Left cardiac atrium (tissue), 4 donors: ENCODE data around the gene SGPP2. TPM values are rescaled to one million over a fixed set of nuclear protein-coding genes. Genes with fewer than 3 reads are reported as not detected.

Experiments used
- ATAC-seq, 2 donors: fragments of 200-7000 bp; cut with Tn5 transposase; one replicate each; pipeline ENCODE4 v1.9.1; 2020; ENCODE audit warnings: mild to moderate bottlenecking in 2 of 2, moderate library complexity in 2 of 2
- DNase-seq: peaks from one replicate; pipeline ENCODE4 v3.0.0-alpha.2; 2020
- intact Hi-C, 2 donors: fragments of 100-400 bp; cut with DNase I; formaldehyde crosslinking; loops; one replicate each; pipeline versions ENCODE4 v1.14.1 to v1.15.1; 2022 to 2023
- total RNA-seq, 2 donors: library from RNA; stranded (reverse); fragmentation: NEBNext Ultra II Directional; extraction: Animal tissue kit (Norgen Biotek cat#: 25700); gene quantifications; one replicate each; pipeline ENCODE4 v1.2.1, GENCODE V29; 2021
- donor health status: DM: no; HTN: yes; CAD: no.
- donor health status: DM: no; HTN: yes; CAD: no; lungs with severe emphysema.
- donor health status: DM: yes; HTN: yes; CAD: no.
- donor health status: Dilated cardiomyopathy.

Gene SGPP2
- total RNA-seq, 2 donors from 2014 or later = 5.4 to 8.8 TPM

DNA sequence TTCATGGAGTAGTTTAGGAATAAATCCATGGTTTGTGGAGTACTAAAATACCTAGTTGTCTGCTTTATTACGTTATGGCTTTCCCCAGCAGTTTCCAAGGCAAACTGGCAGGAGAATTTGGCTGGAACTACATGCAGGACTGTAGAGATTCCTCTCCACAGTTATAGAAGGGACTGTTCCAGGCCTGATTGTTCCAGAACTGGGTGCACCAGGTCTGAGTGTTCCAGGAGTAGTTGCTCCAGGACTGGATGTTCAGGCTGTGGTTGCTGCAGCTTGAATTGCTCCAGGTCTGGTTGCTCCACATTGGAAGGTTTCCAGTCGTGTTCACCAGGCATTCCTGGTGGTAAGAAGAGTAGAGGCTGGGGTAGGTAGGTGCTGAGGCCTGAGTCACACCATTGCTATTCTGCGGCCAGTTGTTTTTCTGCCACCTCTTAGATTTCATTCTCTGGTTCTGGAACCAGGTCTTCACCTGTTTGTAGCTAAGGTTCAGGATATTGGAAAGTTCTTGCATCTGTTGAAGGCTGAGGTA lies 28.1 kb downstream of the SGPP2 start:
- no peak for DNase-seq
- intact Hi-C loops = no loop called here
- no peak for ATAC-seq

DNA sequence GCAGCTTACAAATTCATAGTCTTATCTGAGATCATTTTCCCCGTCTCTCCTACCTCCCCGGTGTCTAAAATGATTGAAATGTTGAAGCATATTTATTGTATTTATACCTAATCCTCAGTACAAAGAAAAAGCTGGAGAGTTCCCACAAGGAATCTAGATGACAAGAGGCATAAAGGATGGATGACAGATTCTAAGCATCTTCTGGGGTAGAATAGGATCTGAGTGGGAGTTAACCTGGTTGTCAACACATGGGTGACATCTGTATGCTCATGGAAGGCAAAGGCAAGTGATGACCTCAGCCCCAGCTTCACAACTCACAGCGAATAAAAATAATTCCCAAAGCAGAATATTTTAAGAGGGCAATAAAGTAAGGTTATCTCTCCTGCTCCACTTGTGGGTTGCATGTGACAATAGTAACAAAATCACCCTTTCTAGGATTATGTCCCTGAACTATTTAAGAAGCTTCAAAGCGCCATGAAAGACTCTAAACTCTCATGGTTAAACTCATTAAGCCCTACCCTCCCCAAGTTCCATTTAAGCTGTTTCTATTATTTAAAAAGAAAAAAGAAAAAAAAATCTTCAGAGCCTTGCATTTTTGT lies 32.2 kb downstream of the SGPP2 start:
- DNase-seq = no peak
- intact Hi-C loops = no loop called here
- ATAC-seq = no peak

DNA sequence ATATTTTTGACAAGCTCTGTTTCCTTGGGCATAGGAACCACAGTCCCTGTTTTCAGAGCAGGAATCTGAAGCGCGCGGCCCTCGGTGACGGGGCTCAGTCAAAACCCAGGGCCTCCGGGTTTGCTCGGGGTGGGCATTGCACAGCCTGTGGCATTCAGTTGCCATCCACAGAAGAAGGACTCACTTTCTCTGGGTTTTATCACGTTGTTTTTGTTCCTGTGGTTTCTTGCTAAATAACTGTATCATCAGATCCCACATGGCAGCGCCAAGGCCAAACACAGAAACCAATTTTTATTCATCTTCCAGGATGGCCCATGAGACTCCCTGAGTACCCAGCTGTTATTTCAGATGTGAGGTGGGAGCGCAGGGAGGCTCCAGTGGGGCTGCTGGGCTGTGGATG lies 35.6 kb downstream of the SGPP2 start:
- intact Hi-C loops = no loop called here
- ATAC-seq = no peak

DNA sequence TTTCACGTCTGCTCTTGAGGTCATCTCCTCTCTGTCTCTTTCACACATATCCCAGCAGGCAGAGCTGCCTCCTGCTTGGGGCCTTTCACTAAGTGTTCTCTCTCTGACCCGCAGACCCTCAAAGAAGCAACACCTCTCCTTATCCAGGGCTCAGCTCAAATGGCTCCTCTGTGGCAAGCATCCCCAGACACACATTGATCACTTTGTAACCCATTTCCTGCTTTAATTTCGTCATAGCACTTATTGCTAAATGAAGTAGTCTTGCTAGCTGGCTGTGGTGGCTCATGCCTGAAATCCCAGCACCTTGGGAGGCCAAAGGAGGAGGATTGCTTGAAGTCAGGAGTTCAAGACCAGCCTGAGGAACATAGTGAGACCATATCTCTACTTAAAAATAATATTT lies 41.4 kb downstream of the SGPP2 start:
- DNase-seq (no peak), ATAC-seq (no peak)
- intact Hi-C loops = no loop called here

More for the DNA sequence above, 35.6 kb downstream of the SGPP2 start:
- DNase-seq = no peak

DNA sequence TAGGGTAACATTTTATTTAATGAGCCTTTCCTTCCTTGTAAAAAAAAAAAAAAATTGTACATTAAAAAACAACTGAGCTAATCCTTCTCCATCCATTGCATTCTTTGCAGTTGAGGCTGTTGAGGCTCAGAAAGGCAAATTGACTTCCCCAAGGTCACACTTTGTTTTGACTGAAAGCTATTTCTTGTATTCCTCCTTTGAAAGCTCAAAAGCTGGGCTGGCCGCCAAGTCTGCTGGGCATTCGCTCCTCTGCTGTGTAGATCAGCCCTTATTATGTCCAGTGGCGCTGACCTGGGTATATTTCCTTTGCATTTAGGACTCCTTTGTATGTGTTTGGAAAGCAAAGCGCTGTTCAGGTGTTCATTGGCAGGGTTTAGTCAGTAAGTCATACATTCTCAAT lies 44.0 kb downstream of the SGPP2 start:
- ATAC-seq = peak in 1 of 2 donors; percentile 17
- intact Hi-C loops = no loop called here
- peak; percentile 39 for DNase-seq

DNA sequence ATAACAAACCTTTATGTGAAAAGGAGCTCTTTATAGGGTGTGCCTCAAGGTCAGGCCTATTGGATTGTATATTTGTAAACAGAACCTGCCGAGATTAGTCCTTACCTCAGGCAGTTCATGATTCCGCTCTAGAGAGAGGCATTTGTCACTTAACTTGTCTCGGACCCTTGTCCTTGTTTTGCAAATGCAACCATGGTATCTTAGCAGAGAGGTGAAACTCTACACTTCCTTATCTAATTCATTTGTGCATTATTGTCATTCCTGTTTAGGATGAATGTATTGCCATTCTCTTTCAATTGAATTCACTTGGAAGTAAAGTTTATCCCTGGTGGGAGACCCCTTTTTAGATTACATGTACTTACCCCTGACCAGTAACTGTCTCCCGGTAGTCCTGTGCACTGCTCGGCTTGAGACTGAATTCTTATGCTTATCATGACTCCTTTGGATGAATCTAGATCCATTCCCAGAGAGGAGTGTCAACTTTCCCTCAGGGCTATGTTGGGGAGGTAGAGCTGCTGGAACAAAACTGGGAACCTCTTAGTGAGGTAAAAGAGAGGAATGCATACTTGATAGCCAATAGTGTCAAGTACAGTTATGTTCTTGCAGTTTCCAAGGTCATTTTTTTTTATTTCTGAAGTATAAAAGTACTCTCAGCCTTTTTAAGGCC lies 46.6 kb downstream of the SGPP2 start:
- intact Hi-C loops = no loop called here
- ATAC-seq (no peak), DNase-seq (no peak)

DNA sequence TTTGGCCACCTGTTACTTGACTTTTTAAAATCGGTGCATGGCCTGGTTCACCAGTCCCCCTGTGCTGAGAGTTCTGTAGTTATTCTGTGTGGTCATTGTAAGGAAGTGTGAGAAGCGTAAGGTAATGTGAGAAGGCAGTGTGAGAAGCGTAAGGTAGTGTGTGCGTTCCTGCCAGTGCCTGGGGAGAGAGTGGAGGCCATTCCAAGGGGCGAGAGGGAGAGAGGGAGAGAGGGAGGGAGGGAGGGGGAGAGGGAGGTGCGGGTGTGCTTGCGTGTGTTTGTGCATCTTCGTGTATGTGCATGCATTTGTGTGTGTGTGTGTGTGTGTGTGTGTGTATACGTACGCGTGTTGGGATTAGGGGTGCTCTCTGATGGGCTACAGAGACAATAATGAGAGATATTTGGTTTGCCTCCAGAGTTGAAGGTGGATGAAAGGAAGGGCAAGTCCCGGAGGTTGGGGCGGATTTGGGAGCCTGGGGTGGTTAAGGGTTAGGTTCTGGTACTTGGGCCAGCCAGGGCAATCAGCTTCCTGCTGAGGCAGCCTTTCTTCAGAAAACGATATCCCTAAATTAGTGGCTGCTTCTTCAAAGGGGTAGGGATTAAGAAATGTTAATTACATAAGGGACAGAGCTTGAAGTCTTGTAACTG lies 53.7 kb downstream of the SGPP2 start:
- no peak for ATAC-seq
- no peak for DNase-seq
- intact Hi-C loops = no loop called here

DNA sequence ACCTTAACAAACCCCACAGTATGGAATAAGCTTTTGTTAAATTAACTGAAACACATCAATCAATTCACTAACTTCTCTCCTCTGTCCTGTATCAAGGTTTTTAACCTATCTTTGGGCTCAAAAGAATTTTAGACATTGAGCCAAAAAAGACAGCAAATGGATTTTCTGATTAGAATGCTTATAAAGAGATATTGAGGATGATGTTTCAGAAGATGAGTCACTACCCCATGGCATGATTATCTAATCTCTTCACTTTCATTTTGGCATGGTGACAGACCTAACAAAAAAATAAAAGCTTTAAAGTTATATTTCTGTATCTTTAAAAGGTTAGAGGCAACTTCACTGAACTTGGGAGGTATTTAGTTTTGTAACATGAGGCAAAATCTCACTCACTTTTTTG lies 55.5 kb downstream of the SGPP2 start:
- intact Hi-C loops = no loop called here
- ATAC-seq (peak in 1 of 2 donors; percentile 38), DNase-seq (no peak)

DNA sequence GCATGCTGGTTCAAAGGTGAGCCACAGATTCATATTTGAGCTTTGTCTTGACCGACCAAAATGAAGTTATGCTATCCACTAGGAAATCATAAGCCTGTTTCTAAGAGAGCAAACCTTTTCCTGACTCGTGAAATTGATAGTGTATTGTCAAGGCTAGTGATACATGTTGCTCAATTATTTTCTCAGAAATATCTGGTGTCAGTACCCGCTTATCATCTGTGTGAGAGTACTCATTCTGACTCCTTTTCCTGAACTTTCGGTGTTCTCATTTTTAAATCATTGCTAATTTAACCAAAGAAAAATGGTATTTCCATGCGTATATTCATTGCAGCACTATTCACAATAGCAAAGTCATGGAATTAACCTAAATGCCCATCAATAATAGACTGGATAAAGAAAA lies 56.2 kb downstream of the SGPP2 start:
- intact Hi-C loops = no loop called here
- DNase-seq = no peak
- ATAC-seq = peak in 1 of 2 donors; percentile 53

DNA sequence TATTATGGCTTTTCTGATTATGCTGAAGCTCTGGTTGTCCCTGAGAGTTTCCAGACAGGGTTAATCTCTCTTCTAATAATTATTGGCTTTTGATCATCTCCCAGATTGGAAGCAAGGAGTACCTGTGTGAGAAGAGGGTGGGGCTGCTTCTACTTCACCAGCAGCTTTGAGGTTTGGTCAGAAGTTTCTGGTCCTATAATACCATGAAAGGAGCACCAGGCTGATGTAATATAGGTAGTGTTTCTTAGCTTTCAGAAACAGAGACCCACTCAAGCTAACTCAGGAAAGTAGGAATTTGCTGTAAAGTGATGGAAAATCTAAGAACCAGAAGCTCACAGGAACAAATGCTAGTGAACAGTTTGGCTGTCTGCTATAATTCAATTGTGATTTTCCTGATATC lies 57.6 kb downstream of the SGPP2 start:
- DNase-seq = no peak
- no peak for ATAC-seq
- intact Hi-C loops = no loop called here

DNA sequence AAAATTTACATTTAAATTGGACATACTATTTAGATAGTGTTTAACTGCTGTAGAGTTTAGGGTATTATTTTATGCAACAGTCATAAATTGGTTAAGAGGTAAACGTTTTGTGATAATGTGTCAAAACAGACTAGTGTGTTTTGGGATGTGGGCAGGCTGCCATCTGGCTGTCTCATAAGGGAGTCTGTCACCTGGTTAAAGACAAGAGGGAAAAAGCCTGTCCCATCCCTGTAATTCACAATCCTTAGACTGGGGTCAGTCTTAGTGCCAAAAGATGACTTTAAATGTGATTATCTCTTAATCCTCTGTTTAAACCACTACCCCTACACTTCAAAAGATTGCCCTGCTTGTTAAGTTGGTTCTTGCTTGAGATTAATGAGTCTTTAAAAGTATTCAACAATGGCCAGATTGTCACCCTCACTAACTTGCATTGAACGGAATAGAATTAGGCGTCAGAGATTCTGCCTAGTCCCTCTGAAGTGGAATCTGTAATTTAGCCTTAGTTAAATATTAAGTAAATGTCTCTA lies 59.2 kb downstream of the SGPP2 start:
- intact Hi-C loops = no loop called here
- ATAC-seq (no peak), DNase-seq (no peak)

DNA sequence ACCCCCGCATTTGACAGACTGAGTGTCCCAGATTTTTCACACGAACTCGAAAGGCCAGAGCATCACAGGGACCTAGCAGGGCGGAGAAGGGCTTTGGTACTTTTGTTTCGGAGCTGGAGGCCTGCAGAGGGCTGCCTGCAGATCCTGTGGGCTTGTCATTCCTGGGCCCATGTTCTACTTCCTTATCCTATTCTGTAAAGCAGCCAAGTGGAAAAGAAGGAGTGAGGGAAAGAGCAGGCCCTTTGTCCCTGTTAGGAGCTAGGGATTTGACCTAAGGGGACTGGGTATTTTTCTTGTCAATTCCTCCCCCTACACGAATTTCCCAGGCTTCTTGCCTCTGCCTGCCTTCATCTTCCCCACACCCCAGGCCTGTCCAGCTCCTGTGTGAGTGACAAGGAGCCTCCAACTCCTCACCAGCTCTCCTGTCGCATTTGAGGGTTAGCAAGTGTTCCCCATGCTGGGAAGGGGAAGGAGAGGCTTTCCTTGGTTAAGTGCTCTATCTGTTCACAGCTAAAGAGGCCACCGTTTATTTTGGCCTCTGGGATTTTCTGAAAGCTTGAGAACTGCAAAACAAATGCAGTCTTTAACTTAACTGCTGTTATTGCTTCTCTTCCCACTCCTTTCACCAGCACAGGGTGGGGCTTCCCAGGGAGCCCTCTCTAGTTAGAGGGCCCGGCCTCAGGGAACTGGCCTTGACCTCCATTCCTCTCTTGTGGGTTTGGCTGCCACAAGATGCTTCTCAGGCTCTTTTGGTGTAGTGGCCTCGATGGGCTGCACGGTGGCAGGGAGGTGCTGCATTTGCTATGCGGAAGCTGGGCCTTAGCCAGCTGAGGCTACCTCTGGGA lies 61.2 kb downstream of the SGPP2 start:
- peak; percentile 49 to 55 for ATAC-seq
- intact Hi-C loops = no loop called here
- DNase-seq = no peak

DNA sequence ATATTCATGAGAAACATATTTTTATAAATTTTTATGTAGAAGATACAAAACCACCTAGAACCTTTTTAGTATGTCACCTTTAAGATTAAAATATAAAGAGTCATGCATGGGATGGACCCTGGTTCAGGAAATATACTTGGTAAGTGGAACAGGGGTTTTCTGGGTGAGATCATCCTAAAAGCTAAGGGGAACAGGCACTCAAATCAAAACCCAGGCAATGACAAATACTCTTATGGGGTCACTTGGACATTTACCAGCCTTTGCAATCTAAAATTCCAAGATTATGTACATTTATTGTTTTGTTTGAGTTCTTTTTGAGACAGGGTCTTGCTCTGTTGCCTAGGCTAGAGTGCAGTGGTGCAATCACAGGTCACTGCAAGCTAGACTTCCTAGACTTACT lies 65.8 kb downstream of the SGPP2 start:
- no peak for ATAC-seq
- intact Hi-C loops = no loop called here
- DNase-seq = no peak

DNA sequence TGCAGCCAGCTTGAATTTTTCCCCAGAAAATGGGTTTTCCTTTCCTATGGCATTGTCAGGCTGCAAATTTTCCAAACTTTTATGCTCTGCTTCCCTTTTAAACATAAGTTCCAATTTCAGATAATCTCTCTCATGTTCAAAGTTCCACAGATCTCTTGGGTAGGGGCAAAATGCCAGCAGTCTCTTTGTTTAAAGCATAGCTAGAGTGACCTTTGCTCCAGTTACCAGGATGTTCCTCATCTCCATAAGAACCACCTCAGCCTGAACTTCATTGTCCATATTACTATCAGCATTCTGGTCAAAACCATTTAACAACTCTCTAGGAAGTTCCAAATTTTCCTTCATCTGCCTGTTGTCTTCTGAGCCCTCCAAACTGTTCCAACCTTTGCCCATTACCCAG lies 68.3 kb downstream of the SGPP2 start:
- ATAC-seq = no peak
- intact Hi-C loops = no loop called here
- no peak for DNase-seq

DNA sequence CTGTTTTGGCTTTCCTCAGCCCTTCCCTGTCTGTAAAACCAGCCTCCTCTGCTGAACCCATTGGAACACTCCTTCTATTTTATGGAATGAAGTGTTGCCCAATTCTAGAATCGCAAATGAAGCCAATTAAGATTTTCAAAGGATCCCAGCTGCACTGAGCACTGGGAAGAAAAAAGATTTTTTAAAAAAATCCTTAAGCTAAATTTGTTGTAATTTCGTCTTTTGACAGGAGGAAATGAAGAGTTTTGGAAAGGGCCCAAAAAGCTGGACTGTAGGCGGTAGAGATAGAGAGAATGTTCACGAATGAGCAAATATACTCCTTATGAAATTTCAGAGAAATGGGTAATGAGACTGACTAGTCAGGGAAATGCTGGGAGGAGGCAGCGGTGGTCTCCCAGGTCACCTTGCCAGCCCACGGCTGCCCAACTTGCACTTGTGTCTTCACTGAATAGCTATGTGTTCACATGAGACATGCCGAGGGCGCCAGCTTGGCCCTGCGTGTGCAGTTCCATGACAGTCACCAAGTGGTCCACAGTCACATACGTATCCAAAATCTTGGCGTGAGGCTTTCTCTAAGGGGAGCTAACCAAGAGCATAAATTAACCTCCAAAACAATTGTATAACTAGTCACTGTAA lies 69.9 kb downstream of the SGPP2 start:
- intact Hi-C loops = no loop called here
- DNase-seq (no peak), ATAC-seq (peak; percentile 82 to 84)

DNA sequence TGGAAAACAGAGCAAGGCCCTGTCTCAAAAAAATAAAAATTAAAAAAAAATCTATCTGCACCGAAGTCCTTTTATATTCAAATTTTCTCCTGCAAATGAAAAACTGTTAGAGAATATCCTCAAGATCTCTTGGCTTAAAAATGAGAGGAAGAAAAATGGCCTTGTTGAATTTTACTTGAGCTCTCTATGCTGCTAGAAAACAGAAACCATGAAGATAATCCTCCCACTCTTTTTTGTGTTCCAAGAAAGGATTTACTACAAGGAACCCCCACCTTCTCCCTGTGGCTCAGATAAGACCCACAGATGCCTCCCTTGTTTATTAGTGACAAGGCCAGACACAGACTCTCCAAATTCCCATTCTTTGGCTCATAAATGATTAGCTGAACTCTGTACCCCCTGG lies 71.0 kb downstream of the SGPP2 start:
- no peak for ATAC-seq
- intact Hi-C loops = no loop called here
- DNase-seq = no peak

DNA sequence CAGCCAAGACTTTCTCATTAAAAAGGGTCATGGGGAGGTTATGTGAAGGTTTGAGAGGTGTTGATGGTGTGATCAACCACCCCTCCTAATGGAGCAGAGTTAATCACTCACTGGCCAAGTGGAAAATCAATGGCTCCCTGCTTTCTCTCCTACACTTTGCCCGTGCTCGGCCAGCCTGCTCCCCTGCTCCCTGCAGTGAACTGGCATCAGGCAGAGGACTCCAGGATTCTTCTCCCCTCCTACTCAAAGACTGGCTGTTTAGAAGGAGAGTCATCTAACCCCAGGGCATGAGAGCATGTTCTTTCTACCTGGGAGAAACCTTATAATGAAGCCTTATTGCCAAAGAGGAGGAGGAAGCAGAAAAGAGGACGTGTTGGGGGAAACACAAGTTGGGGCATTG lies 74.9 kb downstream of the SGPP2 start:
- no peak for ATAC-seq
- intact Hi-C loops = no loop called here
- no peak for DNase-seq

DNA sequence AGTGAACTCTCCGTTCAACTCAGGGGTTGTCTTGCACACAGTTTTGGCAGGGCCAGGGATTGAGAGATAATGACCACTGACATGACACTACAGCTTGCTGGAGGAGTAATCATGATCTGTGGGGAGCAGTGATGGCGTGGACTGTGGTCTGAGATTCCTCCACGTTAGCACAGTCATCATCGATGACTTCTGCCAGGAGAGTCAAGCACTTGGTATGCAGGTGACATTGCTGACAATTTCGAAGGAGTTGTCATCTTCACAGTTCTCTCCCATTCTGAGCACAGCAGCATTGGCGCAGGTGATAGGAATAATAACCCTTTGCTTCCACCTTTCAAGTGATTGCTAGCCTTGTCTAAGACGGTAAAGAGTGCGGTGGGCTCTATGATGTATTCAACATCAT lies 79.8 kb downstream of the SGPP2 start:
- intact Hi-C loops = no loop called here
- DNase-seq (no peak), ATAC-seq (no peak)

DNA sequence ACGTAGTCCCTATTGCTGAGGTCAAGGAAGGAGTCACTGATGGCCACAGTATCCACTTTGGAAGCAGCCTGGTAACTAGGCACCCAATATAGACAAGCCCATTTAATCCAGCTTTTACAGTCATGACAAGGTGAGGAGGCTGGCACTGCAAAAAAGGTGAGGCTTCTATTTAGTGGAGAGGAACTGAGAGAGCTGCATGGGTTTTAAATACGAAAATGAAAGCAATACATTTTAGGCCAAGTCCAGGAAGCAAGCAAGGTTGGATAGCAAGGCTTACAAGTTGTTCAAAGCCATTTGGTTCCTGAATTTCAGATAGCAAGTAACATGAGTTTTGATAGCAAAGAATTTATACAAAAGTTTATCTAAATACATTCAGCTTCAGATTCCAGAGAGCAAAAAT lies 80.4 kb downstream of the SGPP2 start:
- ATAC-seq = no peak
- intact Hi-C loops = no loop called here
- no peak for DNase-seq
